ENCODE data around the gene VCX. TPM values are rescaled to one million over a fixed set of nuclear protein-coding genes. Genes with fewer than 3 reads are reported as not detected.
"Not testable (repeated sequence)": the region's sequence is repeated elsewhere in the genome, so short reads cannot be mapped to it uniquely, and the experiment has no call there.

Gene VCX
- total RNA-seq, result not detected

DNA sequence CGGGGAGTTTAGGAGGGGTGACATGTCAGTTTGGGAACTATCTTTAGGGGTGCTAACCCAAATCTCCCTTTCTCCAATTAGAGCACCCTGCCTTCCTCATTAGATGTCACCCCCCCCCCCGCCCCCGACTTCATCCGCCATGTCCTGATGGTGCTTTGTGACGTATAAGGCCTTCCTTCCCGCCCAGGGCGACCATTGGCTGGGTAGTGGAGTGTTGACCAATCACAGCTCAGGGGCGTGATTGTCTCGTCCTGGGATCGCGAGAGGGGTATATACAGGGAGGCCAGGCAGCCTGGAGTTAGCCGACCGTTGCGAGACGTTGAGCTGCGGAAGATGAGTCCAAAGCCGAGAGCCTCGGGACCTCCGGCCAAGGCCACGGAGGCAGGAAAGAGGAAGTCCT lies at the start of gene VCX:
VCX (plus strand) TSS at position 301 of the 400 bp plus-strand sequence; CDS start at position 334, 33 bp downstream.
- not testable (repeated sequence) for DNase-seq (ENCODE audit: low spot score in 2 of 2); H3K27ac ChIP-seq; H3K4me1 ChIP-seq; H3K4me3 ChIP-seq; H3K27me3 ChIP-seq; H3K36me3 ChIP-seq; H3K9me3 ChIP-seq
- no CpG with 5 or more reads among the region's 20 CpGs for WGBS

GRCh38 chrX:7798327-7798726 lies 44.6 kb upstream of the VCX start:
- Histone ChIP-seq H3K27me3 (no peaks in the 10 kb centered on the region), H3K9me3 (no peaks in the 10 kb centered on the region), H3K27ac (no peak overlapping the region), H3K4me3 (no peak overlapping the region), H3K4me1 (no peaks in the 10 kb centered on the region), H3K36me3 (no peaks in the 10 kb centered on the region)
- 73% methylated on average over 2 of the region's 2 CpGs for WGBS
- no peak for DNase-seq (ENCODE audit: low spot score in 2 of 2)
- TF ChIP-seq POLR2A (IDR thresholded peaks at IDR 0.05) (no peak), POLR2AphosphoS5 (IDR thresholded peaks at IDR 0.05) (no peak), EP300 (IDR thresholded peaks at IDR 0.05) (no peak)
- TF ChIP-seq, protein P1, sequence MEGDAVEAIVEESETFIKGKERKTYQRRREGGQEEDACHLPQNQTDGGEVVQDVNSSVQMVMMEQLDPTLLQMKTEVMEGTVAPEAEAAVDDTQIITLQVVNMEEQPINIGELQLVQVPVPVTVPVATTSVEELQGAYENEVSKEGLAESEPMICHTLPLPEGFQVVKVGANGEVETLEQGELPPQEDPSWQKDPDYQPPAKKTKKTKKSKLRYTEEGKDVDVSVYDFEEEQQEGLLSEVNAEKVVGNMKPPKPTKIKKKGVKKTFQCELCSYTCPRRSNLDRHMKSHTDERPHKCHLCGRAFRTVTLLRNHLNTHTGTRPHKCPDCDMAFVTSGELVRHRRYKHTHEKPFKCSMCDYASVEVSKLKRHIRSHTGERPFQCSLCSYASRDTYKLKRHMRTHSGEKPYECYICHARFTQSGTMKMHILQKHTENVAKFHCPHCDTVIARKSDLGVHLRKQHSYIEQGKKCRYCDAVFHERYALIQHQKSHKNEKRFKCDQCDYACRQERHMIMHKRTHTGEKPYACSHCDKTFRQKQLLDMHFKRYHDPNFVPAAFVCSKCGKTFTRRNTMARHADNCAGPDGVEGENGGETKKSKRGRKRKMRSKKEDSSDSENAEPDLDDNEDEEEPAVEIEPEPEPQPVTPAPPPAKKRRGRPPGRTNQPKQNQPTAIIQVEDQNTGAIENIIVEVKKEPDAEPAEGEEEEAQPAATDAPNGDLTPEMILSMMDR (IDR thresholded peaks at IDR 0.05), result no peak

DNA sequence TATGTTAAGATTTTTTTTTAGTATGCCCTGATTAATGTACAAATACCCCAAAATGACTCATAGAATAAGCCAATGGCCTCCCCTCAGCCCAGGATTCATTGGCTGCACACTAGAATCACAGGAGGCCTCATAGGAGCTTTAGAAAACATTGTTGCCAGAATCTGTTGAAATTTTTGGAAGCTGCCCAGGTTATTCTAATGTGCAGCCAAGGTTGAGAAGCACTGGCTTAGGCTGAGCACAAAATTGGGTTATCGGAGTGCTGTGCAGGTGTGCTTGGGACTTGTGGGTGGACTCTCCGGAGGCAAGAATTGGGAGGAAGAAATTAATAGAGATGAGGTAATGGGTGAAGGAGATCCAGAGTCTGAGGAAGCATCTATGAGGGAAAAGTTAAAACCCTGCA lies 41.3 kb upstream of the VCX start:
- H3K9me3 ChIP-seq, result no peaks in the 10 kb centered on the region
- no peaks in the 10 kb centered on the region for H3K4me1 ChIP-seq
- H3K4me3 ChIP-seq, result no peak overlapping the region
- H3K27ac ChIP-seq, result no peak overlapping the region
- 72% methylated on average over 2 of the region's 2 CpGs for WGBS
- TF ChIP-seq POLR2AphosphoS5 (IDR thresholded peaks at IDR 0.05) (no peak), EP300 (IDR thresholded peaks at IDR 0.05) (no peak), POLR2A (IDR thresholded peaks at IDR 0.05) (no peak)
- TF ChIP-seq, protein P1 (IDR thresholded peaks at IDR 0.05), result no peak
- DNase-seq (ENCODE audit: low spot score in 2 of 2), result no peak
- no peaks in the 10 kb centered on the region for H3K27me3 ChIP-seq
- no peaks in the 10 kb centered on the region for H3K36me3 ChIP-seq

DNA sequence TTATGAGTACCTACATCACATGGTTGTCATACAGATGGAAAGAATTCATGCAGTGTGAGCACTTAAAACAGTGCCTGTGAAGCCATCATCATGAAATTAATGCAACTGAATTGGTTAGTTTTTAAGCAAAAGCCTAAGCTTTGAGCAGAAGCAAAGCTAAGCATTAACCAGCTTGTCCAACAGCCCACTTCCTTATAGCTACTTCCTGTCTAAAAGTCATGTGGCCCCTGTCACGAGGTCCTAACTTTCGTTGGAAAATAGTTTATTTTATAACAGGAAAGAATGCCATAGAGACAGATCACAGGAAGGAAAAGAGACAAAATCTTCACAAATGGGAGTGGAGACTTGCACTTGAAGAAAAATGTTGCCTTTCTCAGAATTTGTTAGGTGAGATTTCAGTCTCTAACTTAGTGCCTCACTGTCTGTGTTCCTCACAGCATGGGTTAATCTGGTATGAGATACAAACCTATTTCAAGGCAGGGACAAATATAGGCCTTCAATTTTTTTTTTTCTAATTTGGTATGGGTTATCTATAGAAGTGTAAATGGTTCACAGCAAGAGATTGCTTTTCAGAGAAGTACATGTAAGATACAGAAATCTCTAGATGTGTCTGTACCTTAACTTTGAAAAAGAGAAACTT lies 27.7 kb upstream of the VCX start:
- Histone ChIP-seq H3K27me3 (no peaks in the 10 kb centered on the region), H3K4me3 (no peak overlapping the region), H3K4me1 (no peaks in the 10 kb centered on the region), H3K27ac (no peak overlapping the region), H3K9me3 (no peaks in the 10 kb centered on the region), H3K36me3 (no peaks in the 10 kb centered on the region)
- 52% methylated on average over 2 of the region's 2 CpGs for WGBS
- TF ChIP-seq POLR2AphosphoS5 (IDR thresholded peaks at IDR 0.05) (no peak), POLR2A (IDR thresholded peaks at IDR 0.05) (no peak), EP300 (IDR thresholded peaks at IDR 0.05) (no peak)
- TF ChIP-seq, protein P1 (IDR thresholded peaks at IDR 0.05), result no peak
- no peak for DNase-seq (ENCODE audit: low spot score in 2 of 2)

GRCh38 chrX:7828594-7828993 lies 14.4 kb upstream of the VCX start:
- Histone ChIP-seq H3K27me3 (no peaks in the 10 kb centered on the region), H3K27ac (no peak overlapping the region), H3K9me3 (no peaks in the 10 kb centered on the region), H3K4me3 (no peak overlapping the region), H3K4me1 (no peaks in the 10 kb centered on the region), H3K36me3 (no peaks in the 10 kb centered on the region)
- no peak for DNase-seq (ENCODE audit: low spot score in 2 of 2)
- TF ChIP-seq POLR2A (IDR thresholded peaks at IDR 0.05), result no peak
- TF ChIP-seq, protein P1 (IDR thresholded peaks at IDR 0.05), result no peak
- no peak for TF ChIP-seq EP300 (IDR thresholded peaks at IDR 0.05)
- TF ChIP-seq POLR2AphosphoS5 (IDR thresholded peaks at IDR 0.05), result no peak
- WGBS, result 48% methylated on average over 2 of the region's 2 CpGs
